Activated T-cell treated with anti-CD3 and anti-CD28 coated beads for 4 hours (primary cell): ENCODE data around the gene HCRT.
A peak's percentile ranks its signal among the peaks of the same experiment; 100 is the strongest.
"Not testable (repeated sequence)": the region's sequence is repeated elsewhere in the genome, so short reads cannot be mapped to it uniquely, and the experiment has no call there.

Experiments used
- DNase-seq: peaks from one replicate; pipeline ENCODE4 v3.0.0-alpha.2; 2020

Gene HCRT

DNA sequence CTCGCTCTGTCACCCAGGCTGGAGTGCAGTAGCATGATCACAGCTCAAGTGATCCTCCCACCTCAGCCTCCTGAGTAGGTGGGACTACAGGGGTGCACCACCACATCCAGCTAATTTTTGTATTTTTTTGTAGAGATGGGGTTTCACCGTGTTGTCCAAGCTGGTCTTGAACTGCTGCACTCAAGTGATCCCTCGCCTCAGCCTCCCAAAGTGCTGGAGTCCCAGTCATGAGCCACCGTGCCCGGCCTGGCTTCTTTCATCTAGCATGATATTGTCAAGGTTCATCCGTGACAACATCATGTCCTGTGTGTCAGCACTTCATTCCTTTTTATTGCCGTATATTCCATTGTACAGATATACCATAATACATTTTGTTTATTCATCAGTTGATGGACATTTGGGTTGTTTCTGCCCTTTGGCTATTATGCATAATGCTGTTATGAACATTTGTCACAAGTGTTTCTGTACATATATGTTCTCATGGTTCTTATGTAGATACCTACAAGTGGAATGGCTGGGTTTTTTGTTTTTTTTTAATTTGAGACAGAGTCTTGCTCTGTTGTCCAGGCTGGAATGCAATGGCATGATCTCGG, 12.4 kb upstream of the HCRT start:
- DNase-seq: no peak

DNA sequence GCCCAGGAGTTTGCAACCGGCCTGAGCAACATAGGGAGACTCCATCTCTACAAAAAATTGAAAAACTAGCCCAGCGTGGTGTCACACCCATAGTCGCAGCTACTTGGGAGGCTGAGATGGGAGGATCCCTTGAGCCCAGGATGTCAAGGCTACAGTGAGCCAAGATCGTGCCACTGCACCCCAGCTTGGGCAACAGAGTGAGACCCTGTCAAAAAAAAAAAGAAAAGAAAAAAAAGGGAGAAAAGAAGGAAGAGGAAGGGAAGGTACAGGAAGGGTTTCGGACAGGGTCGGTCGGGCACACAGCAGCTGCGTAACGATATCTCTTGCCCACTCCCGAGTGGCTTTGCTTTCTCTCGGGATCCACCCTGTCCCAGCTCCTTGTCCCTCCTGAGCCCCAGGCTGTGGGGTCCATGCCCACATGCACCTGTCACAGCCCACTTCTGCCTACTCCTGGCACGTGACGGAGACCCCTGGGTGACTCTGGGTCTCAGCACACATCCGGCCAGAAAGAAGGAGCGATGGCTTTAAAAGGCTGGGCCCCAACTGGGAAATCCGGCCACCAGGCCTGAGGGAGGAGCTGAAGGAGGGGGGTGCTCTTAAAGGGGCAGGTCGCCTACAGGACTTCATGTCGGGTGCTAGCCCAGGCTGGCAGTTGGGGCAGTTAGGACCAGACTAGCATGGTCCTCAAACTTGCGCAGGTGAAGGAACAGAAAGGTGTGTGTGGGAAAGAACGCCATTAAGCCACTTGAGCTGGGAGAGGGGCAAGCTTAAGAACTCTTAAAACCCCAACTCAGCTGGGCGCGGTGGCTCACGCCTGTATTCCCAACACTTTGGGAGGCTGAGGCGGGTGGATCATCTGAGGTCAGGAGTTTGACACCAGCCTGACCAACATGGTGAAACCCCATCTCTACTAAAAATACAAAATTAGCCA, 9.0 kb upstream of the HCRT start, which contains the start of gene GHDC:
Gene GHDC (minus strand): TSS at position 526 of the 931 bp plus-strand sequence. CDS start 913 bp downstream, outside the sequence.
- DNase-seq: peak; percentile 68

- no peak for DNase-seq
These were observed 8.1 kb upstream of the HCRT start for GRCh38 chr17:42193216-42193968.

GRCh38 chr17:42192189-42193126, 7.2 kb upstream of the HCRT start:
- DNase-seq: no peak

- DNase-seq: no peak
These were observed 6.0 kb upstream of the HCRT start for GRCh38 chr17:42191275-42191608.

DNA sequence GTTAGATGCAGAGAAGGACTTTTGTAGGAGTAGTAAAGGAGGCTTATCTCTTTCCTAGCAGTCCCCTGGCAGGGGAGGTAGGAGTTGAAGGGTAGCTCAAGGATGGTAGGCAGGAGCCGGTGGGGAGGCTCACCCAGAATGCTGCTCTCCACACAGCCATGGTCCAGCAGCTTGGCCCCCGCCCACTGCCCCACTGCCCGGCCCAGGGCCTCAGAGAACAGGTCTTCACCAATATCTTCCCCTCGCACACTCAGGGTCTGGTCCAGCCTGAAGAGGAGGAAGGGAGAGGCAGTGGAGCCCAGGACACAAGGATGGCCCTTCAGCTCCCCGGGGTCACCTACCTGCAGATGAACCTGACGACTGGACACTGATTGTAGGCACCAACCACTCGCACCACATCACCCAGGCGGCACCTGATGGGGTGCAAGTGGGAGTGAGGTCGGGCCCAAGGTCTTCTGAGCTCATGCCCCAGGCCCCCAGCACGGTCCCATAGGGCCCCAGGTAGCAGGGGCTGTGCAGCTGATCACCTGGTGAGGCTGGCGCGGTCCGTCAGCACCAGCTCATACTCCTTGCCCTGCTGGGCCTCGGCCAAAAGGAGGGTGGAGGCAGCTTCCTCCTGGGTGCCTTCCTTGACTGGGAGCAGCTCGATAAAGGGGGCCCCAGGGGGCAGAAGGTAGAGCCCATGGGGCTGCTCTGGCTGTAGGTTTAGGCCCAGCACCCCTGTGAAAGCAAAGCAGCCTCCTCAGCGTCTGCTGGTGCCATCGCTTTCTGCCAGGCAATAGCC, 5.4 kb upstream of the HCRT start:
- DNase-seq: no peak

GRCh38 chr17:42189651-42189965, 4.4 kb upstream of the HCRT start:
- no peak for DNase-seq

DNA sequence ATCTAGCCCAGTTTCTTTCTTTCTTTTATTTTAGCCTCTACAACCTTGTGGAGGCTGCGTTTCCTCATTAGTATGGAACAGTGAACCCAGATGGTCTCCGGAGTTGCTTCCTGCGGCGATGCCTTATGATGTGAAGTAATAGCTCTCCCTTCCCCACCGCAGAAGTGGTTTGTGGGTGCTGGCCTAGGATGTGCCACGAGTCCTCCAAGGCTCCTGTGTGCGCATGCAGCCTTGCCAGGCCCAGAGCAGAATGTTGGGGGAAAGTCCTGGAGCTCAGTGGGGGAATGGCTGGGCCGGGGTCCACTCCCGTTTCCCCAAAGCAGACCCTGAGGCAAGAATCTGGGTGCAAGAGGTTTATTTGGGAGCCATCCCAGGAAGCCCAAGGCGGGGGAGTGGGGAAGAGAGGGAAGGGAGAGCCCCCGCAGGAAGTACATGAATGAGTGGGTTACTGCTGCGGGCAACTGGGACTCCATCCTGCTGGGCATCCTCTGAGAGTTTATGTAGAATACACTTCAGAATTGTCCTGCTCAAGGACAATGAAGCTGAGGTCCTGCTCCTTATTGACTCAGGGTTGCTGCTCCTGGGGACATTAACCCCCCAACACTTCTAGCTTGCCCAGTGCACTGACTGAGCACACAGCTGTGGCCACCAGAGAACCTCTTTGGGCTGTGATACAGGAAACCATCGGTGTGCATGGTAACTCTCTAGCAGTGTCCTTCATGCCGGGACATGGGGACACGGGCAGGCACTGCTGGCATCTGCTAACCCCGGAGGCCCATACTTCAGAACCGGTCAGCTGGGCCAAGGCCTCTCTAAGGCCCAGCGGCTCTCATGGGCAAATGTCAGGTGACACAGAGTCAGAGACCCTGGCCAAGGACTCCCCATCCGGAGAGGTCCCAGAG, 3.7 kb upstream of the HCRT start:
- no peak for DNase-seq

DNA sequence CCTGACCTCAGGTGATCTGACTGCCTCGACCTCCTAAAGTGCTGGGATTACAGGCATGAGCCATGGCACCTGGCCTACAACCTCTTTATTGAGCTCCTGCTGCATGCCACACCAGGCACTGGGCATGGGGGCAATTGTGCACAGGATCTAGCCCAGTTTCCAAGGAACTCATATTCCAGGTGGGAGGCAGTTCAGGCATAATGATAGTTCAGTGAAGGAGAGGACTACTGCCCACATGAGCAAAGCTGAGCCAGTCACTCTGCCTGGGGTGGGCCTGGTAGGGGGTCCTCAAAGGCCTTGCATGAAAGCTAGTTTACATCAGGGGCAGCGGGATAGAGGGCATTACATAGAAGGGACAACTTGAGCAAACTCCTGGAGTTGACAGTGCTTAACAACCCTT, 2.6 kb upstream of the HCRT start:
- DNase-seq: no peak

DNA sequence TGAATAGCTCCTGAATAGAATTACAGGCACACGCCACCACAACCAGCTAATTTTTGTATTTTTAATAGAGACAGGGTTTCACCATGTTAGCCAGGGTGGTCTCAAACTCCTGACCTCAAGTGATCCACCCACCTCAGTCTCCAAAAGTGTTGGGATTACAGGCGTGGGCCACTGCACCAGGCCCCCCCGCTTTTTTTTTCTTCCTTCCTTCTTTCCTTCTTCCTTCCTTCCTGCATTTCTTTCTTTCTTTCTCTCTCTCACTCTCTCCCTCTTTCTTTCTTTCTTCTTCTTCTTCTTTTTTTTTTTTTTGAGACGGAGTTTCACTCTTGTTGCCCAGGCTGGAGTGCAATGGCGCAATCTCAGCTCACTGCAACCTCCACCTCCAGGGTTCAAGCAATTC, 939 bp upstream of the HCRT start:
- DNase-seq: not testable (repeated sequence)

DNA sequence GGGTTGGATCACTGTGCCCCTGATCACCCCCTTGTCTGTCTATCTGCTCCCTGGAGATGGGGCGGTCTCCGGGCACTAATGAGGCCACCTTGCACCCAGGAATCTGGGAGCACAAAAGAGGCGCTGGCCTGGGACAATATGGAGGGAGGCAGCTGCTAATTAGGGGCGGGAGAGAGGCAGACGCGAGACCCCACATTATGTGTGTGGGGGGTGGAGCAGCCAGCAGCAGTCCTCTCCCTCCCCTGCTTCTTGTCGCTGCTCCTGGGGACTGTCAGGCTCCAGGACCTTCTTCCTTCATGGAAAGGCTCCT, 324 bp upstream of the HCRT start:
- DNase-seq: no peak

- peak; percentile 62 for DNase-seq
These were observed 1.2 kb downstream of the HCRT start for GRCh38 chr17:42183741-42184711.

DNA sequence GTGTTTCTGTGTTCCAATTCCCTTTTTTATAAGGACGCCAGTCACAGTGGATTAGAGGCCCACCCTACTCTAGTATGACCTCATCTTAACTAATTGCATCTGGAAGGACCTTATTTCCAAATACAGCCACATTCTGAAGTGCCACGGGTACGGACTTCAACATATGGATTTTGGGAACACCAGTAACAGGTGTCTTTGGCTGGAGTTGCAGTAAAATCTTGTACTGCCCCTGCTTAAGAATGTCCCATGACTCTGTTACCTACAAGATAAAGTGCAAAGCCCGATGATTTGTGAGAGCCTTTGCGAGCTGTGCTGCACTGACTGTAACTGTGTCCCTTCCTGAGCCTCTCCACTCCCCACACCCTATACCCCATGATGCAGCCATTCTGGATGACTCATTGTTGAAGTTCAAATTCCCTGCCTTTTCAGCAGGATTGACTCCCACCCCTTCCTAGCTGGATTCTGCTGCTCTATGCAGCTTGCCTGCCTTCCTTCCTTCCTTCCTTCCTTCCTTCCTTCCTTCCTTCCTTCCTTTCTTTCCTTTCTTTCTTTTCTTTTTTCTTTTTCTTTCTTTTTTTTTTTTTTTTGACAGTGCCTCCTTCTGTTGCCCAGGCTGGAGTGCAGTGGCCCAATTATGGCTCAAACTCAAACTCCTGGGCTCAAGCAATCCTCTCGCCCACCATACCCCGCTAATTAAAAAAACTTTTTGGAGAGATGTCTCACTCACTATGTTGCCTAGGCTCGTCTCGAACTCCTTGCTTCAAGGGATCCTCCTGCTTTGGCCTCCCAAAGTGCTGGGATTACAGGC, 2.1 kb downstream of the HCRT start:
- no peak for DNase-seq

- DNase-seq: no peak
These were observed 3.4 kb downstream of the HCRT start for GRCh38 chr17:42181851-42182207.

- peak; percentile 83 for DNase-seq
These were observed 4.1 kb downstream of the HCRT start, which contains the start of gene KCNH4 for GRCh38 chr17:42180922-42181850. Gene KCNH4 (minus strand): TSS chr17:42181142. CDS start chr17:42180945, 197 bp downstream.

DNA sequence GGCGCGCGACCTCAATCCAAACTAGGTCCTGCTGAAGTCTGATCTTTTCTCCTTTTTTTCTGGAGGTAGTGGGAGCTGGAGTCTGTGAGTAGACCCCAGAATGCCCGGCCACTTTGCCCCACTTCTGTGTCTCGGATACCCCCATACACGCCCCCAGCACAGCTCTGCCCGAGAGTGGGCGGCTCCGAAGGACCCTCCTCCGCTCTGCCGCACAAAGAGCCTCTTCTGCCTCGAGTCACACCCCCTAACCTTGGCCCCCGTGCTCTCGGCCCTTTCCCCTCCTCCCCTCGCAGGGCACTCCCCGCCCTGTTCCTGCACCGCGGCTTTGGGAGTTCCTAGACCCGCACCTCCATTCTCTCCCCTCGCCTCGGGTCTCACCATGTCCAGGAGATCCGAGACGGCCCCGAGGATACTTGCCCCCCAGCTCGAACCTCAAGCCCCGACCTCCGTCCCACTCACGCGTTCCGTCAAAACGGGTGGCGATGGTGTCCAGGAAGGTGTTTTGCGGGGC, 4.8 kb downstream of the HCRT start:
- DNase-seq: no peak

GRCh38 chr17:42179911-42180410, 5.3 kb downstream of the HCRT start:
- no peak for DNase-seq
